Measurements from ENCODE around the gene SLC25A26.
A peak's percentile ranks its signal among the peaks of the same experiment; 100 is the strongest.

SLC25A26 gene

GRCh38 chr3:66367979-66368378 is 147.2 kb downstream of the SLC25A26 start:
- FAIRE-seq (no peak), DNase-seq (ENCODE audit: low spot score) (no peak)

DNA sequence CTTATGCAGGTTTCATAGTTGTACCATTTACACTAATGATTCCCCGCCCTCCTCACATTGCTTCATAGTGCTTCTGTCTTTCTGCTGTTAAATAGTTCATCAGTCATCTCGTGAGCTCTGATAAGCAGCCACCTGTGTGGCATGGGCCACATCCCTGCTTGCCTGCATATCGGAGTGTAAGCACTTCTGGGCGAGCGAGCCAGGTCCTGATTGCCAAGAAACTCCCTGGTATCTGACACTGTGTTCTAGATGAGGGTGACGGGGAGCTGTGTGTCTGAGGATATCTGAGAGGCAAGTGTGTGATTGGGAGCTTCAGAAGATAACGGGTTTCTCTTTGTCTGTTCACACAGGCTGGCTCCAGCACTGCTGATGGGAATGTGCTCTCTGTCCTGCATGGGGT is 149.4 kb downstream of the SLC25A26 start:
- no peak for DNase-seq (ENCODE audit: low spot score)
- FAIRE-seq, result no peak

DNA sequence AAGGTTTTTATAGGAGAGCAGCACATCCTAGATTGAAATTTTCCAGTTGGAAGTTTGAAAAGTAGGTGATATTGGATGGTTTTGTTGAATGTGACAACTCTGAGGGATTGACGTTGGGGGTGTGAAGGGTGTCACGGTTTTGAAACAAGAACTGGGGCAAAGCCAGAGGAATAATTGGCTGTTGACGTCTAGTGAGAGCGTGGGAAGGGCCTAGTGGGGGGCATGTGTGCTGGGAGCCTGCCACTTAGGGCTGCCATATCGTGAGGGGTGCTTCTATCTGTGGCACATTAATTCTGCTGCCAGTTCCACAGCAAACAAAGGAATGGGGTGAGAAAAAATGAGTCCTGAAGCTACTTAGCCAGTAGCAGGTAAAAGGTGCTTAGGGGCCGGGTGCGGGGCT is 150.6 kb downstream of the SLC25A26 start:
- DNase-seq (ENCODE audit: low spot score), result no peak
- no peak for FAIRE-seq

GRCh38 chr3:66372681-66373350 is 152.0 kb downstream of the SLC25A26 start:
- no peak for FAIRE-seq
- no peak for DNase-seq (ENCODE audit: low spot score)

DNA sequence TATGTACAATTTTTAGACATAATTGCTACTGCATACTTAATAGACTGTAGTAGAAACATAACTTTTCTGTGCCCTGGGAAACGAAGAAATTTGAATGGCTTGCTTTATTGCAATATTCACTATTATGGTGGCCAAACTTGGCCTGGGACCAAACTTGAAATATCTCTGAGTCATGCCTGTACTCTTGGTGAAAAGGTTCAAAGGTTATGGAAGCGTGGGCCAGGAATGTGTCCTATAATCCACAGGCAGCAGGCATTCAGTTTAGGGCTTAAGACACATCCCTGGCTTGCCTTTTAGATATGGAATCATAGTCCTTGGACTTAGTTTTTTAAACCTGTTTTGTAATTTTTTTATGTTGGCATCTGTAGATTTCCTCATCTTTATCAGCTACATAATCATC is 155.8 kb downstream of the SLC25A26 start:
- FAIRE-seq (peak; percentile 34), DNase-seq (ENCODE audit: low spot score) (peak; percentile 27)

GRCh38 chr3:66377800-66378199 is 157.0 kb downstream of the SLC25A26 start:
- no peak for DNase-seq (ENCODE audit: low spot score)
- FAIRE-seq, result no peak

DNA sequence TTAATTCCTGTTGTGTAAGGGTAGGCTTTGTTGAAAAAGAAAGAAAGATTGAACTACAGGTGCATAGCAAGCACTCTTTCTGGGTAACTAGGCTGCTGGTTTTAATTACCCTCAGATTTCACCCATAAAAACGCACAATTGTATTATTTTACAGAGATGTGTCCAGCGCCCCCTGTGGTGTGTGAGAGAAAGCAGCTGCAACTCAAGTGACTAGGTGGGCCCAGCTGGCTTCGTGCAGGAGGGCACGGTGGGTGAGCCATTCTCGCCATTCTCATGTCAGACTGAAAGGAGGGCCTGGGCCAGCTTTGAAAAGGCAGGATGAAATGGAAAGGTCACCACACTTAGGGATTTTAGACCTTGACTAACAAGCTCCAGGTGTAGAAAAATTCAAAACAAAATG is 157.5 kb downstream of the SLC25A26 start:
- DNase-seq (ENCODE audit: low spot score), result no peak
- FAIRE-seq, result no peak

DNA sequence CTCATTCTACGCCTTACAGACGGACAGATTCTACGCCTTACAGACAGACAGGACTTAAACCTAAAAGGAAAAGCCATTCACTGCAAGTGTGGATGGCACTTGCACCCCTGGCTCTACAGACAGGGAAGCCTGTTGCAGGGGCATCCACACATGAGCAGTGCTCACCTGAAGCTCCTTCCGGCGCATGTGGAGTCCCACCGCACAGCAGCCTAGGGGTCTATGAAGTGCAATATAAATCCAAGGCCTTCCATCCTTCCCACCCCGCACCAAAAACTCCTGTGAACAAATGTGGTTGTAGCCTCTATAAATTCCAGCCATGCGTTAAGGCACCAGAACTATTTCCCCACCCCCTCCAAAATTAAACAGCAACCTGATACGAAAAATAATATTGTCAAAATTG is 158.8 kb downstream of the SLC25A26 start:
- FAIRE-seq, result no peak
- no peak for DNase-seq (ENCODE audit: low spot score)

- DNase-seq (ENCODE audit: low spot score) (no peak), FAIRE-seq (no peak)
Observed at GRCh38 chr3:66380200-66380932, 159.6 kb downstream of the SLC25A26 start.

DNA sequence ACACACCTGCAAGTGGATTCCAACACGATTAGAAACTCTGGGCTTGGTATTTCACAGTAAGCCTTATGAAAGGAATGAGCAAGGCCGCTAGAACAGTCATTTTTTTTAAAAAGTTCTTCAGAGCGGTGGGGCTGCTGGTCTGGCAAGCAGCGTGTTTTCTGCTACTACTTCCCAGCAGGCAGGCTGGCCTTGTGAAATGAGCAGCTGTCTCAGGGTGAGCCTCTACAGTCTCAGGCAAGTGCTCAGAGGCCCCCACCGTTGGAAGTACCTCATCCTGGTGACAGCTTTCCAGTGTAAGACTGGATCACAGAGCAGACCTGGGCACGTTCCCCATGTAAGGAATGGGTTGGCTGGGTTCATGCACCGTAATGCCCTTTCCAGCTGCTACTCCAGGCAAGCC is 160.8 kb downstream of the SLC25A26 start:
- no peak for DNase-seq (ENCODE audit: low spot score)
- FAIRE-seq, result no peak

- DNase-seq (ENCODE audit: low spot score) (no peak), FAIRE-seq (no peak)
Observed at GRCh38 chr3:66382142-66382541, 161.3 kb downstream of the SLC25A26 start.

DNA sequence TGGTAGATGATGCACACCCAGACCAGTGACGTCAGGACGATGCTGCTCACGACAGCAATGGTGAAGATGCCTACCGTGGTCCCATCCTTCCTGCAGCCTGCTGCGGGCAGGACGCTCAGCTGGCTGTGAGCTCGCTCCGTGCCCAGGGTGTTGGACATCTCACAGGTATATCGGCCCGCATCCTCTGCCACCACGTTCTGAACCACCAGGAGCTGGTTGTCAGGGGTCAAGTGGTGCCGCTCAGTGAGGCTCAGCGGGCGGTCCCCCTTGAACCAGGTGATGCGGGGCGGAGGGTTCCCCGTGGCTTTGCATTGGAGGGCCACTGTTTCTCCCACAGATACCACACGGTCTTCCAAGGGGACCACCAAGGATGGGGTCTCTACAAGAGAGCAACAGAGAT is 162.2 kb downstream of the SLC25A26 start:
- FAIRE-seq, result no peak
- no peak for DNase-seq (ENCODE audit: low spot score)

DNA sequence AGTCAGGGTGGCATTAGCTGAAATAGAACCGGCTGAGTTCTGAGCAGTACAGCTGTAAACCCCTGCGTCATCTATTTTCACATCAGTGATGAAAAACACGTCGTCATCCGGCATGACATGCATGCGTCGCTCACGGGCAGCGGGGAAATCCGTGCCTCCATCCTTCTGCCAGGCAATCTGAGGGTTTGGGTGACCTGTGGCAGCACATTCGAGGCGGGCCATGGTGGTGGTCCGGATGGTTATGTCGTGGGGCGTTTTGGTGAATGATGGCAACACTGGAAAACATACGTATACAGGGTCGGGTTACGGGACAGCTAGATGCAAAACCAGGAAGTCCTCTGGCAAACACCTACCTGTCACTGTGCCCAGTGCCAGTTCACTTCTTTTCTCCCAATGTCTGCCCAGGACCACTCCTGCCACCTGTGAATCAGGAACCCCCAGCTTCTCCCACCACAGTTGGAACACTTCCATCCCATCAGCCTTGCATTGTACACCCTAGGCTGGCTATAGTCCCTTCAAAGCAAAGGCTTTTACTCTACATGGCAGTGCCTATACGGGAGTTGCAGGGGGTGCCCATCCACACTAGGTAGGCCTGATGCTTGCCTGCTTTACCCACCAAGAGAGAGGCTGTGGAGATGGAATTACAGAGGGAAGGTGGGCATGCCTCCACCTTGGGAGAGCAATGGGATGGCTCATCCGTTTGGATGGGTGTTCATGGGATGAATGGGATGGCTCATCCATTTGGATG is 163.4 kb downstream of the SLC25A26 start:
- DNase-seq (ENCODE audit: low spot score) (no peak), FAIRE-seq (no peak)

GRCh38 chr3:66385066-66385465 is 164.3 kb downstream of the SLC25A26 start:
- DNase-seq (ENCODE audit: low spot score) (no peak), FAIRE-seq (no peak)

DNA sequence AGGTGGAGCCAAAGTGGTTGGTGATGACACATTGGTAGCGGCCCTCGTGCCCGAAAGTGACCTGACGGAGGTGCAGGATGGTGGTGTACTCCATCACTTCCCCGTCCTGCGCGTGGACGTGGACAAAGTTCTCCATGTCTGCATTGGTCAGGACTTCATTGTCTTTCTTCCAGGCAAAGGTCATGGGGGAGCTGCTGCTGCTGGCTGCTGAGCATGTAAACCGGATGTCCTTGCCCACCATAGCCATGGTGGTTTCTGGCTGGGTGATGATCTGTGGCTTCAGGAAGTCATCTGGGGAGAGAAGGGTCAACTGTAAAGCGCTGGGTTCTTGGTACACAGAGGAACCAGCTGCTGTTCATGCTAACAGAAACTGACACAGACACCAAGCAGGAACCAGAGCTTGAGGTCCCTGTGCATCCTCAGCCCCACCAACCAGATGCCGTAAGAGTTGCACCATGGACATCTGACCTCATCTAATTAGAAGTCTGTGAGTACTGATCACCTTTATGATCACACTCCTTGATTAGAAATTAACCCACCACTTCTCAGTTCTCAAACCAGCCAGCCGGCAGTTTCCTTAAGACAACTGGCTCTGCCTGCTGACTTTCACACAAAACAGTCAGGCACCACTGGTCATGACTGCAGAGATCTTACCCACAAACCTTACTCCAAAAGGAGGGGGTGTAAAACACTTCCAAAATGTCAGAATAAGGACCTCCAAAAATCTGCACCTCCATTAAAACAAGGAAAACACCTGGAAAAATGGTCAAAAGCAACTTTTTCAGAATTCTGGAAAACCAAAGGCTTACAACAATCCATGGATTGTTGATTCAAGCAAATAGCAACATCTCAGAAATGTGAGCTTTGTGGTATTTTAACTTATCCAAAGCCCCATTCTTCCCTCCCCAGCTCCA is 165.5 kb downstream of the SLC25A26 start:
- FAIRE-seq (no peak), DNase-seq (ENCODE audit: low spot score) (no peak)

DNA sequence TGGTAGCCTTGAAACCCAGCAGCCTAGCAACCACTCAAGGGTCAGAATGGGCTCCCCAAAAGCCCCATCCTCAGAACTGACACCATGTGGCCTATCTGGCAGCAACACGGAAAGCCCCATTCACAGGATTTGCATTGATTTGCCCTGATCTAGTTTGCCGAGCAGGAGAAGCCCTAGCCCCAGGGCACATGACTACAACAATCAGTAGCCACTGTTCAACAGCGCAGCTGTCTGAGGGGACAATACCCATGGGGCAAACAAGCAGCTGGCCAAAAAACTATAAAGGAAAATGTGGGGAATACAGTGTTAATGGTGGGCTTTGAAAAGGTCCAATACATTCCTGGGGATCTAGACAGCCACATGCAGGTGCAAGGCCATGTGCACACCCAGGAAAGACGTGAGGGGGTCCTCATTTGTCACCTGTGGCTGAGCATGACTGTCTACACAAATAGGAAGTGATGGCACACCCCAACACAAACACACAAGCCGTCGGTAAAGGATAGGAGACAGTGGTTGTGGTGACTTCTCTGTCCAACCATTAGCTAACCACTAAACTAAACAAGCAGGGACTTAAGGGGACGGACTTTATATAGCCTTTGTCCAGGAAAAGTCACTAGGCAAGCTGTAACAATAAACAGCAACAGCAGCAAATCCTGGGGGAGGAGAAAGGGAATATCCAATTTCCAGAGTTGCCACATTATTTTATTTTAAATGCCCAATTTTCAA is 166.3 kb downstream of the SLC25A26 start:
- FAIRE-seq (no peak), DNase-seq (ENCODE audit: low spot score) (no peak)

DNA sequence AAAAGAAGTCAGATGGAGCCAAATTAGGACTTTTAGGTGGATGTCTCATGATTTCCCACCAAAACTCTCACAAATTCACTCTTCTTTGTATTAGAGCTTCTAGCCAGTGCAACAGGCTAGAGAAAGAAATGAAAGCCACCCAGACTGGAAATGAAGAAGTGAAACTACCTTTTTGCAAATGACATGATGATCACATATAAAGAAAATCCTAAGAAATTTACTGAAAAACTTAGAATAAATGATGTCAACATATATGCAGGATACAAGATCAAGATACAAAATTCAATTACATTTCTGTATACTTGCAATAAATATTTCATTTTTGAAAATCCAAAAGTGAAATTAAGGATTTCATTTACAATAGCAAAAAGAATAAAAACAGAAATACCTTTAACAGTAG is 169.2 kb downstream of the SLC25A26 start:
- DNase-seq (ENCODE audit: low spot score), result no peak
- FAIRE-seq, result no peak

GRCh38 chr3:66392512-66392911 is 171.7 kb downstream of the SLC25A26 start:
- no peak for FAIRE-seq
- no peak for DNase-seq (ENCODE audit: low spot score)

- no peak for FAIRE-seq
Observed at GRCh38 chr3:66392966-66393332, 172.1 kb downstream of the SLC25A26 start.

GRCh38 chr3:66393333-66394005 is 172.7 kb downstream of the SLC25A26 start:
- FAIRE-seq (no peak), DNase-seq (ENCODE audit: low spot score) (no peak)

More at GRCh38 chr3:66392966-66393332, 172.1 kb downstream of the SLC25A26 start:
- no peak for DNase-seq (ENCODE audit: low spot score)
